LHCN-M2 (cell line): ENCODE data around the gene TGM2. TPM values are rescaled to one million over a fixed set of nuclear protein-coding genes. Genes with fewer than 3 reads are reported as not detected.
A peak's percentile ranks its signal among the peaks of the same experiment; 100 is the strongest.

Source experiments
- DNase-seq: peaks from one replicate; pipeline ENCODE4 v3.0.0-alpha.2; 2012; ENCODE audit warnings: low read depth
- total RNA-seq: library from RNA; depleted of rRNA; stranded (reverse); fragments of >200 nt; gene quantifications from 2 replicates; pipeline ENCODE4 v1.2.3, GENCODE V29; 2014

The TGM2 gene
- total RNA-seq, 1 experiment from 2014 or later: 6.3 TPM

GRCh38 chr20:38132910-38133501 is 32.1 kb downstream of the TGM2 start:
- no peak for DNase-seq

- no peak for DNase-seq
These were observed 32.7 kb downstream of the TGM2 start for GRCh38 chr20:38132156-38132909.

- no peak for DNase-seq
These were observed 33.4 kb downstream of the TGM2 start for GRCh38 chr20:38131588-38132121.

GRCh38 chr20:38130687-38131587 is 34.1 kb downstream of the TGM2 start:
- no peak for DNase-seq

- DNase-seq: no peak
These were observed 35.0 kb downstream of the TGM2 start for GRCh38 chr20:38129893-38130609.

- no peak for DNase-seq
These were observed 35.7 kb downstream of the TGM2 start for GRCh38 chr20:38129248-38129865.

GRCh38 chr20:38128691-38129090 is 36.4 kb downstream of the TGM2 start:
- no peak for DNase-seq

GRCh38 chr20:38127920-38128528 is 37.0 kb downstream of the TGM2 start:
- DNase-seq: no peak

- DNase-seq: peak; percentile 94
These were observed 38.0 kb downstream of the TGM2 start for GRCh38 chr20:38126932-38127621.

GRCh38 chr20:38126146-38126921 is 38.7 kb downstream of the TGM2 start:
- peak; percentile 28 for DNase-seq

GRCh38 chr20:38125157-38126056 is 39.7 kb downstream of the TGM2 start:
- peak; percentile 60 for DNase-seq

GRCh38 chr20:38123021-38123587 is 42.0 kb downstream of the TGM2 start:
- DNase-seq: no peak

GRCh38 chr20:38121741-38122140 is 43.3 kb downstream of the TGM2 start:
- DNase-seq: no peak

- no peak for DNase-seq
These were observed 44.5 kb downstream of the TGM2 start for GRCh38 chr20:38120625-38120988.

GRCh38 chr20:38119446-38119845 is 45.6 kb downstream of the TGM2 start:
- no peak for DNase-seq

- peak; percentile 67 for DNase-seq
These were observed 47.4 kb downstream of the TGM2 start for GRCh38 chr20:38117635-38118034.

GRCh38 chr20:38117205-38117604 is 47.9 kb downstream of the TGM2 start:
- no peak for DNase-seq
